HCT116 (cell line): ENCODE data around the gene HDAC10. TPM values are rescaled to one million over a fixed set of nuclear protein-coding genes. Genes with fewer than 3 reads are reported as not detected.
A peak's percentile ranks its signal among the peaks of the same experiment; 100 is the strongest.

Experiments used
- ATAC-seq: fragments of 200-7000 bp; cut with Tn5 transposase; 2 replicates; pipeline ENCODE4 v1.9.1; 2020; ENCODE audit warnings: mild to moderate bottlenecking, moderate library complexity
- BruUV-seq: library from RNA; stranded (reverse); fragments of 400-500 nt; replicated peaks from 2 replicates; lab custom pipeline; 2021; lab: Mats Ljungman, UMichigan
- CTCF ChIA-PET: fragments of 300-600 bp; sonication (Branson Sonifier 250); formaldehyde crosslinking; loops from one replicate; lab custom pipeline; 2021; ENCODE audit warnings: antibody characterized with exemption; lab: Charles Lee
- POLR2A ChIA-PET: fragments of 300-600, 350-600 bp; sonication (Branson Sonifier 250); formaldehyde crosslinking; loops from one replicate; lab custom pipeline; 2021; ENCODE audit warnings: antibody characterized with exemption; lab: Charles Lee
- RAD21 ChIA-PET, 2 experiments: fragments of 300-600 bp; sonication (Branson Sonifier 250); formaldehyde crosslinking; loops; one replicate each; lab custom pipeline; 2023; ENCODE audit warnings: low total read pairs in 2 of 2; ENCODE audit not compliant: uncharacterized antibody in 2 of 2, unreplicated experiment in 2 of 2, low non-redundant PET in 1 of 2; lab: Charles Lee
- DNase-seq: peaks from one replicate; pipeline ENCODE4 v3.0.0-alpha.2; 2010; ENCODE audit warnings: low read depth, low spot score
- H2AFZ ChIP-seq: fragments of 200-600 bp; shearing (Covaris generic), sonication (generic); 2 replicates; pipeline ENCODE4 v1.6.1; 2017; ENCODE audit warnings: low read depth, mixed run types, mixed read lengths, antibody characterized with exemption, low read length; ENCODE audit not compliant: poor library complexity, severe bottlenecking
- H3K27ac ChIP-seq: 2 replicates; pipeline ENCODE4 v1.5.1; 2012; ENCODE audit warnings: low read depth, low read length
- H3K27me3 ChIP-seq: fragments of 200-600 bp; sonication (generic); 2 replicates; pipeline ENCODE4 v1.6.1; 2016; ENCODE audit warnings: mixed run types, low read length, mixed read lengths; ENCODE audit not compliant: insufficient read depth
- H3K36me3 ChIP-seq, 2 experiments: fragments of 200-500 bp in 1 of 2; fragments of 200-600 bp in 1 of 2; sonication (Bioruptor generic) in 1 of 2; sonication (generic) in 1 of 2; 2 replicates each; pipeline versions ENCODE4 v1.5.1 to v1.6.1; 2014 to 2016; ENCODE audit warnings: low read length in 2 of 2, inconsistent platforms in 1 of 2, mixed read lengths in 1 of 2, mixed run types in 1 of 2; ENCODE audit not compliant: insufficient read depth in 2 of 2, control insufficient read depth in 1 of 2
- H3K4me1 ChIP-seq, 2 experiments: fragments of 200-600 bp in 1 of 2; sonication (generic) in 1 of 2; 2 replicates each; pipeline versions ENCODE4 v1.5.1 to v1.6.1; 2012 to 2017; ENCODE audit warnings: low read length in 2 of 2, inconsistent platforms in 1 of 2, mild to moderate bottlenecking in 1 of 2, mixed read lengths in 1 of 2, mixed run types in 1 of 2, moderate library complexity in 1 of 2; ENCODE audit not compliant: insufficient read depth in 2 of 2, control insufficient read depth in 1 of 2
- H3K4me2 ChIP-seq: fragments of 200-600 bp; sonication (generic); 2 replicates; pipeline ENCODE4 v1.6.1; 2017; ENCODE audit warnings: mixed run types, low read length, mixed read lengths
- H3K4me3 ChIP-seq, 2 experiments: fragments of 200-600 bp in 1 of 2; sonication (generic) in 1 of 2; replicated peaks in 1 of 2; 2 replicates each; pipeline ENCODE4 v1.5.1; 2011 to 2016; ENCODE audit warnings: low read length in 2 of 2, control low read depth in 1 of 2, low read depth in 1 of 2, mild to moderate bottlenecking in 1 of 2, mixed read lengths in 1 of 2, mixed run types in 1 of 2
- H3K79me2 ChIP-seq: fragments of 200-600 bp; sonication (generic); 2 replicates; pipeline ENCODE4 v1.6.1; 2017; ENCODE audit warnings: mild to moderate bottlenecking, mixed run types, low read length, moderate library complexity, mixed read lengths; ENCODE audit not compliant: insufficient read depth
- H3K9ac ChIP-seq: fragments of 200-600 bp; sonication (generic); 2 replicates; pipeline ENCODE4 v1.6.1; 2016; ENCODE audit warnings: low read length, mixed read lengths
- H3K9me2 ChIP-seq: fragments of 200-600 bp; sonication (generic), shearing (Covaris generic); 2 replicates; pipeline ENCODE4 v1.6.1; 2017; ENCODE audit warnings: mixed run types, mild to moderate bottlenecking, moderate library complexity; ENCODE audit not compliant: insufficient read depth
- H3K9me3 ChIP-seq, 2 experiments: fragments of 200-500 bp in 1 of 2; fragments of 200-600 bp in 1 of 2; sonication (Bioruptor generic) in 1 of 2; sonication (generic) in 1 of 2; 2 replicates each; pipeline ENCODE4 v1.6.1; 2014 to 2017; ENCODE audit warnings: low read length in 2 of 2, mixed read lengths in 2 of 2, inconsistent platforms in 1 of 2, low read depth in 1 of 2, mild to moderate bottlenecking in 1 of 2, mixed run types in 1 of 2, moderate library complexity in 1 of 2; ENCODE audit not compliant: control insufficient read depth in 1 of 2, insufficient read depth in 1 of 2
- H4K20me1 ChIP-seq: fragments of 200-600 bp; sonication (generic), shearing (Covaris generic); 2 replicates; pipeline ENCODE4 v1.6.1; 2017; ENCODE audit warnings: mixed run types, mild to moderate bottlenecking, moderate library complexity; ENCODE audit not compliant: insufficient read depth
- CEBPB ChIP-seq: IDR thresholded peaks from 2 replicates; pipeline ENCODE4 v1.6.1; 2012; ENCODE audit warnings: low read depth
- ELF1 ChIP-seq: IDR thresholded peaks from 2 replicates; pipeline ENCODE4 v1.6.1; 2012; ENCODE audit warnings: low read depth, borderline replicate concordance
- JUND ChIP-seq: IDR thresholded peaks from 2 replicates; pipeline ENCODE4 v1.6.1; 2012
- POLR2A ChIP-seq: IDR thresholded peaks from 2 replicates; pipeline ENCODE4 v1.7.0; 2011; ENCODE audit warnings: borderline replicate concordance; ENCODE audit not compliant: insufficient read depth, insufficient read length; ENCODE audit errors: extremely low read depth
- POLR2AphosphoS5 ChIP-seq: IDR thresholded peaks from 2 replicates; pipeline ENCODE4 v1.6.1; 2011; ENCODE audit warnings: mild to moderate bottlenecking, low read depth, low read length, moderate library complexity
- RAD21 ChIP-seq: IDR thresholded peaks from 2 replicates; pipeline ENCODE4 v1.6.1; 2012; ENCODE audit warnings: low read depth, mild to moderate bottlenecking
- SIN3A ChIP-seq: IDR thresholded peaks from 2 replicates; pipeline ENCODE4 v1.6.1; 2012; ENCODE audit warnings: low read depth
- SP1 ChIP-seq: IDR thresholded peaks from 2 replicates; pipeline ENCODE4 v1.6.1; 2012; ENCODE audit warnings: low read depth
- SRF ChIP-seq: IDR thresholded peaks from 2 replicates; pipeline ENCODE4 v1.6.1; 2012; ENCODE audit warnings: low read depth
- YY1 ChIP-seq: IDR thresholded peaks from 2 replicates; pipeline ENCODE4 v1.6.1; 2011; ENCODE audit warnings: low read length, low read depth, moderate library complexity, mild to moderate bottlenecking; ENCODE audit not compliant: insufficient replicate concordance; ENCODE audit errors: extremely low read depth
- ZNF274 ChIP-seq: fragments of 200-500 bp; sonication (Bioruptor generic); IDR thresholded peaks from 2 replicates; pipeline ENCODE4 v1.6.1; 2014; ENCODE audit warnings: mild to moderate bottlenecking, low read depth, low read length, inconsistent platforms
- intact Hi-C: fragments of 100-400 bp; cut with micrococcal nuclease; formaldehyde crosslinking; loops from 2 replicates; pipeline ENCODE4 v1.10.0; 2022
- total RNA-seq: library from RNA; stranded (reverse); gene quantifications from one replicate; pipeline ENCODE4 v1.2.1, GENCODE V29; 2021; ENCODE audit not compliant: unreplicated experiment
- TF ChIP-seq, protein P1 (sequence below), 3 experiments: fragments of 200-600 bp in 1 of 3; sonication (generic) in 1 of 3; IDR thresholded peaks in 2 of 3; conservative IDR thresholded peaks in 1 of 3; 2 replicates each; pipeline ENCODE4 v1.5.1; 2012 to 2017; ENCODE audit warnings: low read depth in 2 of 3, low read length in 2 of 3, antibody characterized with exemption in 1 of 3, borderline replicate concordance in 1 of 3, control low read depth in 1 of 3, mild to moderate bottlenecking in 1 of 3, mixed read lengths in 1 of 3, mixed run types in 1 of 3, moderate library complexity in 1 of 3; ENCODE audit not compliant: insufficient read depth in 1 of 3
- TF ChIP-seq, protein P2 (sequence below): IDR thresholded peaks from 2 replicates; pipeline ENCODE4 v1.6.1; 2012; ENCODE audit warnings: low read depth

HDAC10 gene
- total RNA-seq, 1 experiment from 2014 or later, result 67.5 TPM

DNA sequence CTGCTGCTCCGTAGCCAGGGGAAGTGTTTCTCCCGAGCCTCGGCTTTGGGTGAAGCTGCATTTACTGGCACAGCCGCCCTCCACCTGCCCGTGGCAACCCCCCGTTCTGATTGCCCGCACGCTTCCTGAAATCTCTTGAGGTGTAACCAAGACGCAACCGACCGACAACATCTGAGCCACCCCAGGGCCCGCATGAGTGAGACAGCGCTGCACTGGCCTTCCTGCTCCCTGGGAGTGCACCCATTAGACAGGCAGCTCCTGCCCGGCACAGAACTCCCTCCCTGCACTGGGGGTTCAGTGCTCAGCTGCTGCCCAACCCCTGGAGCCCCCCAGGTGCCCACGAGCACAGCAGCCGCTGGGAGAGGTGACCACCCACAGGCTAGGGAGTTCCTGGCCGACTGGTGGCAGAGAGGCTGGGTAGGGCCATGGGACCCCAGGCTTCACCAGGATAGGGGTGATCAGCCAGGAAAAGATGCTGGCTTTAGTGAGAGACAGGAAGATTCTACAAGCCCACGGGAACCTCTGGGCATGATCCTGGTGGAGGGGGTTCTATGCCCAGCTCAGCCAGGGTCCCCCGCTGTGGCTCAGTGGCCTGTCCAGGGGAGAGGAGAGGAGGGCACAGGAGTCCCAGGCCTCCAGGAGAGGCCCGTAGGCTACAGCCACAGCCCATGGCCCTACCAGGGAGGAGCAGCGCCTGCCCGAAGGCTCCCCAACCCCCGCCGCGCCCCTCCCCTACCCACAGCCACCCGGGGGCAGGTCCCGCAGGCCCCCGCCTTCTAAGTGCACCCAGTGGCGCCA is 41.8 kb upstream of the HDAC10 start:
- no TSS peak for BruUV-seq
- H3K9me3 ChIP-seq, result no peaks in the 10 kb centered on the region
- intact Hi-C loops, result no loop called here
- no peak for DNase-seq
- H3K4me2 ChIP-seq, result peak overlapping the region; percentile 92
- ChIA-PET CTCF (interaction anchor here (1.0 to 1.2 kb wide), 2 partner anchors 11 to 12 kb away, joined by 3 read pairs; no protein-coding TSS in a partner anchor), POLR2A (interaction anchor here (1.0 to 2.7 kb wide), 3 partner anchors 10 to 13 kb away, joined by 3 to 11 read pairs (median 4); no protein-coding TSS in a partner anchor), RAD21 (no interaction called here)
- peak overlapping the region; percentile 73 for H3K9ac ChIP-seq
- no peaks in the 10 kb centered on the region for H3K9me2 ChIP-seq
- peaks cover 100% of the 10 kb centered on the region for H3K79me2 ChIP-seq
- peaks cover 9 to 45% of the 10 kb centered on the region in 2 experiments; a peak in 3 of 4 replicates for H3K36me3 ChIP-seq
- peak overlapping the region; percentile 99 for H3K27ac ChIP-seq
- H4K20me1 ChIP-seq, result no peaks in the 10 kb centered on the region
- no peak overlapping the region for H2AFZ ChIP-seq
- ATAC-seq, result peak; percentile 57
- H3K4me3 ChIP-seq, result peak overlapping the region; percentile 40 to 56
- TF ChIP-seq ELF1 (no peak), SRF (no peak), SIN3A (no peak), YY1 (no peak), SP1 (no peak), JUND (no peak), CEBPB (no peak), POLR2A (no peak), POLR2AphosphoS5 (no peak), ZNF274 (no peak), RAD21 (no peak)
- TF ChIP-seq, protein P1, sequence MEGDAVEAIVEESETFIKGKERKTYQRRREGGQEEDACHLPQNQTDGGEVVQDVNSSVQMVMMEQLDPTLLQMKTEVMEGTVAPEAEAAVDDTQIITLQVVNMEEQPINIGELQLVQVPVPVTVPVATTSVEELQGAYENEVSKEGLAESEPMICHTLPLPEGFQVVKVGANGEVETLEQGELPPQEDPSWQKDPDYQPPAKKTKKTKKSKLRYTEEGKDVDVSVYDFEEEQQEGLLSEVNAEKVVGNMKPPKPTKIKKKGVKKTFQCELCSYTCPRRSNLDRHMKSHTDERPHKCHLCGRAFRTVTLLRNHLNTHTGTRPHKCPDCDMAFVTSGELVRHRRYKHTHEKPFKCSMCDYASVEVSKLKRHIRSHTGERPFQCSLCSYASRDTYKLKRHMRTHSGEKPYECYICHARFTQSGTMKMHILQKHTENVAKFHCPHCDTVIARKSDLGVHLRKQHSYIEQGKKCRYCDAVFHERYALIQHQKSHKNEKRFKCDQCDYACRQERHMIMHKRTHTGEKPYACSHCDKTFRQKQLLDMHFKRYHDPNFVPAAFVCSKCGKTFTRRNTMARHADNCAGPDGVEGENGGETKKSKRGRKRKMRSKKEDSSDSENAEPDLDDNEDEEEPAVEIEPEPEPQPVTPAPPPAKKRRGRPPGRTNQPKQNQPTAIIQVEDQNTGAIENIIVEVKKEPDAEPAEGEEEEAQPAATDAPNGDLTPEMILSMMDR (IDR thresholded peaks at IDR 0.05 in 2 of 3, conservative IDR thresholded peaks at IDR 0.05 in 1 of 3; ENCODE audit: borderline replicate concordance in 1 of 3, insufficient read depth in 1 of 3, low read depth in 2 of 3, low read length in 2 of 3), result no peak
- TF ChIP-seq, protein P2, sequence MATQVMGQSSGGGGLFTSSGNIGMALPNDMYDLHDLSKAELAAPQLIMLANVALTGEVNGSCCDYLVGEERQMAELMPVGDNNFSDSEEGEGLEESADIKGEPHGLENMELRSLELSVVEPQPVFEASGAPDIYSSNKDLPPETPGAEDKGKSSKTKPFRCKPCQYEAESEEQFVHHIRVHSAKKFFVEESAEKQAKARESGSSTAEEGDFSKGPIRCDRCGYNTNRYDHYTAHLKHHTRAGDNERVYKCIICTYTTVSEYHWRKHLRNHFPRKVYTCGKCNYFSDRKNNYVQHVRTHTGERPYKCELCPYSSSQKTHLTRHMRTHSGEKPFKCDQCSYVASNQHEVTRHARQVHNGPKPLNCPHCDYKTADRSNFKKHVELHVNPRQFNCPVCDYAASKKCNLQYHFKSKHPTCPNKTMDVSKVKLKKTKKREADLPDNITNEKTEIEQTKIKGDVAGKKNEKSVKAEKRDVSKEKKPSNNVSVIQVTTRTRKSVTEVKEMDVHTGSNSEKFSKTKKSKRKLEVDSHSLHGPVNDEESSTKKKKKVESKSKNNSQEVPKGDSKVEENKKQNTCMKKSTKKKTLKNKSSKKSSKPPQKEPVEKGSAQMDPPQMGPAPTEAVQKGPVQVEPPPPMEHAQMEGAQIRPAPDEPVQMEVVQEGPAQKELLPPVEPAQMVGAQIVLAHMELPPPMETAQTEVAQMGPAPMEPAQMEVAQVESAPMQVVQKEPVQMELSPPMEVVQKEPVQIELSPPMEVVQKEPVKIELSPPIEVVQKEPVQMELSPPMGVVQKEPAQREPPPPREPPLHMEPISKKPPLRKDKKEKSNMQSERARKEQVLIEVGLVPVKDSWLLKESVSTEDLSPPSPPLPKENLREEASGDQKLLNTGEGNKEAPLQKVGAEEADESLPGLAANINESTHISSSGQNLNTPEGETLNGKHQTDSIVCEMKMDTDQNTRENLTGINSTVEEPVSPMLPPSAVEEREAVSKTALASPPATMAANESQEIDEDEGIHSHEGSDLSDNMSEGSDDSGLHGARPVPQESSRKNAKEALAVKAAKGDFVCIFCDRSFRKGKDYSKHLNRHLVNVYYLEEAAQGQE, result no peak
- no peaks in the 10 kb centered on the region for H3K27me3 ChIP-seq
- peaks cover 45 to 57% of the 10 kb centered on the region in 2 experiments for H3K4me1 ChIP-seq
